Bone marrow (tissue), 2 donors: ENCODE data around the gene ARID2.
A peak's percentile ranks its signal among the peaks of the same experiment; 100 is the strongest.

Source experiments
- DNase-seq, 2 donors: peaks; one replicate each; lab custom pipeline; 2025; lab: John Stamatoyannopoulos, UW

The ARID2 gene, protein sequence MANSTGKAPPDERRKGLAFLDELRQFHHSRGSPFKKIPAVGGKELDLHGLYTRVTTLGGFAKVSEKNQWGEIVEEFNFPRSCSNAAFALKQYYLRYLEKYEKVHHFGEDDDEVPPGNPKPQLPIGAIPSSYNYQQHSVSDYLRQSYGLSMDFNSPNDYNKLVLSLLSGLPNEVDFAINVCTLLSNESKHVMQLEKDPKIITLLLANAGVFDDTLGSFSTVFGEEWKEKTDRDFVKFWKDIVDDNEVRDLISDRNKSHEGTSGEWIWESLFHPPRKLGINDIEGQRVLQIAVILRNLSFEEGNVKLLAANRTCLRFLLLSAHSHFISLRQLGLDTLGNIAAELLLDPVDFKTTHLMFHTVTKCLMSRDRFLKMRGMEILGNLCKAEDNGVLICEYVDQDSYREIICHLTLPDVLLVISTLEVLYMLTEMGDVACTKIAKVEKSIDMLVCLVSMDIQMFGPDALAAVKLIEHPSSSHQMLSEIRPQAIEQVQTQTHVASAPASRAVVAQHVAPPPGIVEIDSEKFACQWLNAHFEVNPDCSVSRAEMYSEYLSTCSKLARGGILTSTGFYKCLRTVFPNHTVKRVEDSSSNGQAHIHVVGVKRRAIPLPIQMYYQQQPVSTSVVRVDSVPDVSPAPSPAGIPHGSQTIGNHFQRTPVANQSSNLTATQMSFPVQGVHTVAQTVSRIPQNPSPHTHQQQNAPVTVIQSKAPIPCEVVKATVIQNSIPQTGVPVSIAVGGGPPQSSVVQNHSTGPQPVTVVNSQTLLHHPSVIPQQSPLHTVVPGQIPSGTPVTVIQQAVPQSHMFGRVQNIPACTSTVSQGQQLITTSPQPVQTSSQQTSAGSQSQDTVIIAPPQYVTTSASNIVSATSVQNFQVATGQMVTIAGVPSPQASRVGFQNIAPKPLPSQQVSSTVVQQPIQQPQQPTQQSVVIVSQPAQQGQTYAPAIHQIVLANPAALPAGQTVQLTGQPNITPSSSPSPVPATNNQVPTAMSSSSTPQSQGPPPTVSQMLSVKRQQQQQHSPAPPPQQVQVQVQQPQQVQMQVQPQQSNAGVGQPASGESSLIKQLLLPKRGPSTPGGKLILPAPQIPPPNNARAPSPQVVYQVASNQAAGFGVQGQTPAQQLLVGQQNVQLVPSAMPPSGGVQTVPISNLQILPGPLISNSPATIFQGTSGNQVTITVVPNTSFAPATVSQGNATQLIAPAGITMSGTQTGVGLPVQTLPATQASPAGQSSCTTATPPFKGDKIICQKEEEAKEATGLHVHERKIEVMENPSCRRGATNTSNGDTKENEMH (N-terminal part only)

DNA sequence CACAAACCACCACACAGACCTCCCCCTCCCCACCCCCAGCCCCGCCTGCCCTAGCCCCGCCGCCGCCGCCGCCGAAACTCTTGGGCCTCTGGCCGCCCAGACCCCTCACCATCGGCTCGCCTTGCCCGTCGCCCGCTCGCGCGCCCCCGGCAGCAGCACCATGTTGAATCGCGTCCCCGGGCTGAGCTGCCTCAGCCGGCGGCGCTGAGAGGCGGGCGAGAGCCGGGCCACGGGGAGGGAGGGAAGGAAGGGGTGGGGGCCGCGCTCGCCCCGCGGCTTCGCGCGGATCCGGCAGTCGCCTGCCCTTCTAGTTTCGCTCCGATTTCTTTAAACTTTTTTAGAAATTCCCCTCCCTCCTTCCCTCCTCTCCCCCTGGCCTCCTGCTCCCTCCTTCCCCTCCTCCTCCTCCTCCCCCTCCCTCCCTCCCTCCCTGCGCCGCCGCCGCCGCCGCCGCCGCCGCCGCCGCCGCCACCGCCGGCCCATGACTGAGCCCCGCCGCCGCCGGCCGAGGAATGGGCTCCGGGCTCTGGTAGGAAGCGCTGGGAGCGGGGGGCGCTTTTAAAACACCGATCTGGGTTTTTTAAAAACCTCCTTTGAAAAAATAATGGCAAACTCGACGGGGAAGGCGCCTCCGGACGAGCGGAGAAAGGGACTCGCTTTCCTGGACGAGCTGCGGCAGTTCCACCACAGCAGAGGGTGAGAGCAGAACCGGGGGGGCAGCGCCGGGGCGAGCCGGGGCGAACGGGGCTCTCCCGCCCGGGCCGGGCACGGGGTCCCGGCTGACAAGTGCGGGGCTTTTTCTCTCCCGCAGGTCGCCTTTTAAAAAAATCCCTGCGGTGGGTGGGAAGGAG lies at the start of gene ARID2:
TSS of gene ARID2 (plus strand) at position 474 of the 851 bp plus-strand sequence. CDS start at position 605, 131 bp downstream.
- DNase-seq, result peak; percentile 70 to 82

DNA sequence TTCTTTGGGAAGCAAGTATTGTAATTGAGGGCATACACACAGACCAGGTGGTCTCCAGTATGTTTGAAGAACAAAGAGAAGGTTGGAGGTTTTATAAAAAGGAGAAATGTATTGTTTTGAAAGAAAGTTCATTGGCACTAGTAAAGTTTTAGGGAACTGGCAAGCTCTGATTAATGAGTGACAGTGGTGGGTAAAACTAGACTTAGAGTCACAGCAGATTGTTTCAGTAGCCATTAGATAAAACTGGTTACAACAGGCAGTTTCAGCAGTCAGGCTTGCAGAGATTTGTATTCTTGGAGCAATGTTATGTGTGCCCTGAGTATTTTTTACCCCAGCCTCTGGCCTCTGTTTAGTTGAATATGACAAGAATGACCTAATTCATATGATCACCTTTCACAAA lies 49.1 kb upstream of the ARID2 start:
- DNase-seq, result no peak

DNA sequence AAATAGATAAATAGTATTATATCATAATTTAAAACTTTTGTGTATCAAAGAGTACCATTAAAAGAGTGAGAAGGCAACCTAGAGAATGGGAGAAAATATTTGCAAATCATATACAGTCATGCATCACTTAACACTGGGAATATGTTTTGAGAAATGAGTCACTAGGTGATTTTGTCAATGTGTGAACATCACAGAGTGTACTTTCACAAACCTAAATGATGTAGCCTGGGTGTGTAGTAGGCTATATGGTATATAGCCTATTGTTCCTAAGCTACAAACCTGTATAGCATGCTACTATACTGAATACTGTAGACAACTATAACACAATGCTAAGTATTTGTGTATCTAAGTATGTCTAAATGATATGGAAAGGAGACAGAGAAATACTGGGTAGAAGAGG lies 48.0 kb upstream of the ARID2 start:
- no peak for DNase-seq

DNA sequence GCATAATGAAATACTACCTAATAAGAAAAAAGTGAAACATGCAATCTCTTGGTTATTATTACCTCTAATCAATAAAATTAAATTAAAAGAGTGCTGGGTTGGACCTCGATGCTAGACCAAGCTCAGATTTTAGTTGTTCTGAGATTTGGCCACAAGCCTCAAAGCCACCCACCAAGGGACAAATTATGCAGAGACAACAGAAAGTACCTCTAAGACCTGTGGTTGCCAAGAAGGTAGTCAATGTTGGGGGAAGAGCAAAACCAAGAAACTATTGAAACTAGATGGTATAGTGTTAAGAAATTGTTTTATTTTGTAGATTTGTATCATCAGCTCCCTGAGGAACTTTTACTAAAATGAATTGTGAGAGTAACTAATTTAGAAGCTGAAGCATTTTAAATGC lies 43.8 kb upstream of the ARID2 start:
- DNase-seq, result no peak

DNA sequence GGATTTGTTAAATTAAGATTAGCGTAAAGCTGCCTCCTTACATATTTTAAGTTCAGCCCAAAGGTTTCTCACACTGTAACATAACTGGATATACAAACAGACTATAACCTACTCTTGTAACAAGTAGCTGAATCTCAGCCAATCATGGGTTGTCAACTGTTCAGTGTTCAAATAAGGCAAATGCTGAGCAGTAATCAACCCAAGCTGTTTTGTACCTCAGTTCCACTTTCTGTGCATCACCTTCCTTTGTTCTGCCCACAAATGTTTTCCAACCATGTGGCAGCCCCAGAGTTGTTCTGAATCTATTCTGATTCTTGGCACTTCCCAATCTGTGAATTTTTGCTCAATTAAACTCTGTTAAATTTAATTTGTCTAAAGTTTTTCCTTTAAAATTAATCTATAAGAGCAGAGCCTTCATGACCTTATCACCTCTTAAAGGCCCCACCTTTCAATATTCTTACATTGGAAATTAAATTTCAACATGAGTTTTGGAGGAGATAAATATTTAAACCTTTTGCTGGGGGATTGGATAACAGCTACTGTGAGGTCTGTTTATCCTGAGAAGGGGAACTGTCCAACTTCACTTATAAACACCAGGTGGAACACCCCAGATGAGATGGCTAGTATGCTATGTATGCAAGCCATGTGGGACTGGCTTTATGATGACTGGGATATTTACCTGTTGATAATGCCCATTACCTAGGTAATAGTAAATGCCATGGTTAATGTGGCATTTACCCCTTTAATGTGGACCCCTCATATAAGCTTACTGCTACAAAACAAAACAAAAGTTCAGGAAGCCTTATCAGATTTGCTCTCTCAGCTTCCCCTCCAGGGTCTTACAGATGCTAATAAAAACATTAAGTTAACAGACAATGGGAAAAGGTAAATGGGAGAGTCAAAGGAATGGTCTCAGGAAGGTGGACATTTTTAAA lies 42.2 kb upstream of the ARID2 start:
- DNase-seq, result no peak

DNA sequence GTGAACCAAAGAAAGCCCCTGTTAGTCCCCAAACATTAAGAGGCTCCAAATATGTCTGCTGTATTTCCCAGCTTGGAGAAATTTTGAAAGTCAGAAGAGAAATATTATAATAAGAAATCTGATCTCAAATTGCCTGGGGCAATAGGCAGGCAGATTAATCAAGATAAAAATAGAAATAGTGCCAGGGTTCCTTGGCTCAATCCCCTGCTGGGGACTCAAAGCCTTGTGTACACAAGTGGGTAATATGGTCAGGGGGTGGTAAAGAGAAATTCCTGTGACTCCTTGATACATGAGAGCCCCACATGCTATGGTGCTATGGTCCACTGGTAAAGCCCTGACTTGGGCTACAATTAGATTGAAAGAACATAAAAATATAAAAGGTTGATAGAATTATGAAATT lies 41.3 kb upstream of the ARID2 start:
- no peak for DNase-seq

DNA sequence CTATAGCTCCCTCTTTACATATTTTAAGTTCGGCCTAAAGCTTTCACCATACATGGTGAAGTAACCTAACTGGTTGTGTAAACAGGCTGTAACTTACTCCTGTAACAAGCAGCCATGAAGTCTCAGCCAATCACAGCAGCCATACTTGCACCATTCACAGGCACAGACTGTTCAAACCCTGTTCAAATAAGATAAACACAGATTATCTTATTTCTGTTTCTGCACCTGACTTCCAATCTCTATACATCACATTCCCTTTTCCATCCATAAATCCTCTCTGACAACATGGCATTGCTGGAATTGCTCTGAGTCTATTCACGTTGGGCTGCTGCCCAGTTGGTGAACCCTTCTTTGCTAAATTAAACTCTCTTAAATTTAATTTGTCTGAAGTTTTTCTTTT lies 34.5 kb upstream of the ARID2 start:
- DNase-seq, result no peak

DNA sequence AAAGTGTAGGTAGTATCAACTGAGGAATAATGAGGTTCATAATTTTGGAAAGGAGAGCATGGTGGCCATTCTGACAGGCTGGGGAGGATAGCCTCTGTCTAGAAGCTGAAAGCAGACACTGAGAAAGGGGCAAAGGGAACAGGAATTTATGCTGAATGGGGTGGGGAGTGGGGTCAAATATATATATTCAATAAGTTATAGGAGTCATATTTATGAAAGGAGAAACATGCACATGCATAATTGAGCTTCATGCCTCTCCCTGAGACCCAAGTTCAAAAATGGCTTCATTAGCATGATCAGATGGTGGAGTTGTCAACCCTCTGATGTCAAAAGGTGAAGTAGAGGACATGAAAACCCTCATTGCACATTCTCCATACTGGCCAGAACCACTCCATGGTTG lies 33.9 kb upstream of the ARID2 start:
- no peak for DNase-seq

DNA sequence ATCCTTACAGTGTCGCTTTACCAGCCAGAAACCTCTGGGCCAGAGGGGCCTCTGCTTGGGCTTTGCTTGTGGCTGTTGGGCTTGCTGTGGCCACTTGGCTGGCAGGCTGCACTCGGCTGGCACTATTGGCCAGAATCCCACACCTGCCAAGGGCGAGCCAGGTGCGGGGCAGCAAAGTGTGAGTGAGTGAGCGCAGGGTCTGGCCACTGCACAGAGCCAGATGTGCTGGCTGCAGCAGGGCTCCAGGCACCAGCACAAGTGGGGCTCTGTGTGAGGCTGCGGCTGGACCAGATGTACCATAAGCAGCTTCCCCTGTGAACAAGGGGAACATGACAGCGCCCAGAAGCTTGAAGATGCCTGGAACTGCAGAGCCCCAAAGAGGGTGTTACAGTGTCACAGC lies 33.5 kb upstream of the ARID2 start:
- no peak for DNase-seq

DNA sequence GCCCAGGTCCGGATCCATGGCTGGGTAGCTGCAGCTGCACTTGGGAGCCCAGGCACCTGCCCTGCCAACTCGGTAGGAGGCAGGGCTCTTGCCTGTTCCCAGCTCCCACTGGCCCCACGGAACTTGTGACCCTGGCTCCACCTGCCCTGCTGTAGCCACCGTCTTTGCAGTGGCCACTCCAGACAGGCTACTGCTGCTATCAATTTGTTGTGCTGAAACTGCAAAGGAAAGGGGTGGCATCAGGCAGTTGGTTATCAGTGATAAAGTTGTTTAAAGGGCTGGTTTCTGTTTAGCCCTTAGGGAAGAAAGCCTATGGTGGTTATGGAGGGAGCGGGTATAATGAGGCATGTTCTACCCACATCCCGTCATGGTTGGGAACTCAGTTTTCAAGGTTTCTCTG lies 32.1 kb upstream of the ARID2 start:
- no peak for DNase-seq

DNA sequence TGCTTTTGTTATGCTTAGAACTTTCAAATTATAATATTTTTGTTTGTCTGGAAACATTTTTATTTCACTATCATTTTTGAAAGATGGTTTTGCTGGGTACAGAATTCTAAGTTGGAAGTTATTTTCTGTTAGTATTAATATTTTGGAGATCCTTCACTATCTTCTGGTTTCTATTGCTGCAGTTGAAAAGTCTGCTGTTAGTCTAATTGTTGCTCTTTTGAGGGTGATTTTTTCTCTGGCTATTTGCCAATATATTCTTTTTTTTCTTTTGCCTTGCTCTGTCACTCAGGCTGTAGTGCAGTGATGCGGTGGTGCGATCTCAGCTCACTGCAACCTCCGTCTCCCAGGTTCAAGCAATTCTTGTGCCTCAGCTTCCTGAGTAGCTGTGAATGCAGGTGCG lies 28.2 kb upstream of the ARID2 start:
- no peak for DNase-seq

DNA sequence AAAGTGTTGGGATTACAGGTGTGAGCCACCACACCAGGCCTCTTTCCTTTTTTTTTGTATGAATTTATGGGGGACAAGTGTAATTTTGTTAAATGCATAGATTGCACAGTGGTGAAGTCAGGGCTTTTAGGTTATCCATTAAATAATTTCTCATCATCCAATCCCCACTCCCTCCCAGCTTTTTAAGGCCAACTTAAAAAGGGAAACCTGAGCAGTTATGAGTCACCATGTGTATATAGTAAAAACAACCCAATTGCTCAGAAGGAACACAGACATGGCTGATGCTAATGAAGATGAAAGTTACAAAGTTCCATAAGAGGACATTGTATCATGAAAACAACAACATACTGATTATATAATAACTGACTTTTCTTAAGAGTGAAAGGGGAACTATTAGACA lies 25.6 kb upstream of the ARID2 start:
- no peak for DNase-seq

DNA sequence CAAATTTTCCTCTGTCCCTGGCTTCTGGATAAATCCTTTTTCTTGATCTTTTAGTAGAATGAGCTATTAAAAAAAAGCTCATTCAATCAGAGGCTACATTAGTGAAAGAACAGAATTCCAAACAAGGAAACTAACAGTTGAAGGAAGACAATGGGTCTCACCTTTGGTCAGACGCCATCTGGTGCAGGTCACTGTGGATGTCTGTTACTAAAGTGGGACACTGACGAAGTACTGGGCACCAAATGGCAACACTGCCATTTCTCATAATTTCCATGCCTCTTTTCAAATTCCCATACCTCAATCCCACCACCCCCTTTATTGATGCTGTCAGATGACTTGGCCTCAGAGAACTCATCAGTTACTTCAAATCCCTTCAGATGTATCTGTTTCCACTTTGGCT lies 24.5 kb upstream of the ARID2 start:
- no peak for DNase-seq

DNA sequence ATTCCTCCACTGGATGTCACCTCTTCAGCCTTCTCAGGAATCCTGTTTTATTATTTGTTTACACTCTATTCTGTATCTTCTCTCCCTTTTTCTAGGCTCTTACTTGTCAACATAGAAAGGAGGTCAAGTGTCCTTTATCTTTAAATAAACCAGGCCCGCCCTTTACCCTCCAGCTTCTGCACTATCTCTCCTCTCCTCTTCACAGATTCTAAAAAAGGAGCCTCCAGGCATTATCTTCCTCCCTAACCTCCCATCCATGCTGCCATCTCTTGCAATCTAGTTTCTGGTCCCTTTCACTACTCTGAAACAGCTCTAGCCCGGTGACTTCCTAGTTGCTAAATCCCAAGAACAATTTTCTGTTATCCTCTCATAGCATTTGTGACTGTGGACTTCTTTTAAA lies 24.1 kb upstream of the ARID2 start:
- DNase-seq, result no peak

DNA sequence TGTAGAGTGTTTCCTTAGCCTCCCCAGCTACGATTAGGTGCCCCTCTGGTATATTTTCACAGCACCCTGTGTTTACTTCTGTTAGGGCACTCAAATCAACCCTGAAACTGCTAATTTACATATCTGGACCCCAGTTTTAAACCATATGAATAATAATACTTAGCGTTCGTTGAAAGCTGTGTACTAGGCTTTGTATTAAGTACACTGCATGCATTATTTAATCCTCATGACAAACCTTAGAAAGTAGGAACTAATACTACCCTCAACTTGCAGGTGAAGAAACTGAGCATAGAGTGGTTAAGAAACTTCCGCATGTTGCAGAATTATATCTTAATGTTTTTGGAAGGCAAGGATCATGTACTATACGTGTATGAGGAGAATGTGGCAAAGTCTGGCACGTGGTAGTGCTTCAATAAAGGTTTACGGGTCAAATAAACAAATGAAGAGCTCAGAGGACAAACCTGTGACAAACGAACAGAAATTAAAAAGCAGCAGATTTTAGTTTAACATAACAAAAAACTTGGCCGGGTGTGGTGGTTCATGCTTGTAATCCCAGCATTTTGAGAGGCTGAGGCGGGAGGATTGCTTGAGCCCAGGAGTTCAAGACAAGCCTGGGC lies 22.2 kb upstream of the ARID2 start:
- no peak for DNase-seq

DNA sequence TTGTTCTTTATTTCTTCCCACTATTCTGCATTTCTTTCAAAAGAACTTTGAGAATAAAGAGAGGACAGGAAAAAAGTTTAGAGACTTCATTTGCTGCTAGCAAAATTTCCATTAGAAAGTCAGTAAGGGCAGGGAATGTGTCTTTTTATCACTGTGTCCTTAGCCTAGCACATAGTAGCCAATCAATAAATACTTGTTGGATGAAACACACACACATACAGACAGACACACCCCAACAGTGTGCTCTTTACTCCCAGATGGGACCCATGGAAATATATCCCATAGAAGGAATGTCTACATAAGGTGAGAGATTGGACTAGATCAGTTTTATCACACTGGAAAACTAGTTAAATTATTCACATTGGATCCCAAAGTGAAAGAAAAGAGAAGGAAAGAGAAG lies 21.1 kb upstream of the ARID2 start:
- DNase-seq, result no peak

DNA sequence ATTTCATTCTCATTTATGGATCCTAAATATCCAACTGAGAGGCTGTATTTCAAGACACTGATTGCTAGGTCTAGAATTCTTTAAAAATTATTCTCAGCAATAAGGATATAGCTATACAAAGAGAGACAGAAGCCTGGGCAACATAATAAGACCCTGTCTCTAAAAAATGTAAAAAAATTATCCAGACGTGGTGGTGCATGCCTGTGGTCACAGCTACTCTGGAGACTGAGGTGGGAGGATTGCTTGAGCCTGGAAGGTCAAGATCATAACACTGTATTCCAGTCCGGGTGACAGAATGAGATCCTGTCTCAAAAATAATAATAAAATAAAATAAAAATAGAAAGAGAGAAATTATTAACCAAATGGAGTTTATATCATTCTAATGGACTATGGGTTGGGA lies 20.6 kb upstream of the ARID2 start:
- no peak for DNase-seq

DNA sequence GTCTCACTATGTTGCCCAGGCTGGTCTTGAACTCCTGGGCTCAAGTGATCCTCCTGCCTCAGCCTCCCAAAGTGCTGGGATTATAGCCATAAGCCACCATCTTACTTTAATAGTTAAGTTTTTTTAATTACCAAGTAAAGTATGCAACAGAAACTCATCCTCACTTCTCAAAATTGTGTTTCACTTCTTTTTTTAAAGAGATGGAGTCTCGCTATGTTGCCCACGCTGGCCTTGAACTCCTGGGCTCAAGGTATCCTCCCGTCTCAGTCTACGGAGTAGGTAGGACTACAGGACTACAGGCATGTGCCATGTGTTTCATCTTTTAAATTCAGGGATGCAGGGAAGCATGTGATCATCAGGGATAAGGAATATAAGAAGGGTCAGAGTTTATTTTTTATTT lies 17.2 kb upstream of the ARID2 start:
- no peak for DNase-seq

DNA sequence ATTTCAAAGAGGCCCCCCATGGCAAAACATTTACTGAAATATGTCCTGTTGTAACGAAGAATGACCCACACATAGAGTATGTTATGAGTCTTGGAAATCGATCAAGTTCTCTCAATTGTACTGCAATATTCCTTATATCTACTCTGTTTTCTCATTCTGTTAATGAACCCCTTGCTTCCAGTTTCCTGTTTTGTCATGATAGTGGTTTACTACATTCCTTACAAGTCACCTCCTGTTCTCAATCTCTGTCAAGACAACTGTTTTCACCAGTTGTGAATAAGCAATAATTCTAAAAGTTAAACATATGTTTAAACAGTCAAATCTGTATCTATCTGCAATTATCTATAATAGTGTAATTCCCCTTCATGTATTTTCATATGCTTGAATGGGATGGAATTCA lies 16.4 kb upstream of the ARID2 start:
- DNase-seq, result no peak

DNA sequence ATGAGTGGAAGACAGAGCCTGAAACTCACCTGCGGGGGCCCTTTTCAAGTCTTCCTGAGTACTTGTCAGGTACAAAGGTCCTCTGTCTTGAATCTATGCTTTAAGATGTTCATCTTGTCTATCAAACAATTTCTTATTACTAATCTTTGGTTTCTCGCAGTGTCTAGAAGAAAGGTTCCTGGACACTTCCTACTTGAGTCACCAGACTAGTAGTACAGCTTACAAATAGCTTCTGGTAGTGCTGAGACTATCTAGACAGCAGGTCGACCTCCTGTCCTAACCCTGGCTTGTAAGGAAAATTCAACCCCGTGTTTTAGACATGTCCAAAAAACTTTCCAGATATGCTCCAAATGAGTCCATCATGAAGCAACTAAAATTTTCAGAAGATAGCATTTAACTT lies 11.2 kb upstream of the ARID2 start:
- DNase-seq, result no peak
